Mesangial cell (primary cell): Measurements from ENCODE around the gene ZAR1L. TPM values are rescaled to one million over a fixed set of nuclear protein-coding genes. Genes with fewer than 3 reads are reported as not detected.

Experiments used
- total RNA-seq: library from RNA; depleted of rRNA; stranded (reverse); fragments of >200 nt; gene quantifications from 2 replicates; pipeline ENCODE4 v1.2.3, GENCODE V29; 2015

ZAR1L gene
- total RNA-seq, result not detected in 2 replicates

GRCh38 chr13:32315238-32316027 is at the start of gene ZAR1L, which contains the start of gene BRCA2:
Gene ZAR1L (minus strand): TSS chr13:32315363. CDS start chr13:32311925, 3,438 bp downstream.
Gene BRCA2 (plus strand): TSS chr13:32315508. CDS start chr13:32316461, 953 bp downstream.

Other genes starting within 250 kb of the ZAR1L start
- gene BRCA2, start 145 bp upstream of the ZAR1L start, total RNA-seq, result 1.4 and 17.8 TPM in 2 replicates
- gene N4BP2L1, start 112.8 kb upstream of the ZAR1L start, total RNA-seq, result 0.81 and 4.2 TPM in 2 replicates
- gene N4BP2L2, start 223.4 kb upstream of the ZAR1L start, total RNA-seq, result 18.3 and 23.2 TPM in 2 replicates